HCT116 (cell line): ENCODE results near the gene ERC2.

Experiments used
- ATF3 ChIP-seq: IDR thresholded peaks from 2 replicates; pipeline ENCODE4 v1.6.1; 2012
- CEBPB ChIP-seq: IDR thresholded peaks from 2 replicates; pipeline ENCODE4 v1.6.1; 2012; ENCODE audit warnings: low read depth
- CTCF ChIP-seq, 3 experiments: fragments of 200-600 bp in 1 of 3; sonication (generic) in 1 of 3; IDR thresholded peaks in 2 of 3; conservative IDR thresholded peaks in 1 of 3; 2 replicates each; pipeline ENCODE4 v1.5.1; 2012 to 2017; ENCODE audit warnings: low read depth in 2 of 3, low read length in 2 of 3, antibody characterized with exemption in 1 of 3, borderline replicate concordance in 1 of 3, control low read depth in 1 of 3, mild to moderate bottlenecking in 1 of 3, mixed read lengths in 1 of 3, mixed run types in 1 of 3, moderate library complexity in 1 of 3; ENCODE audit not compliant: insufficient read depth in 1 of 3
- EZH2phosphoT487 ChIP-seq: fragments of 200-600 bp; IDR thresholded peaks from 2 replicates; pipeline ENCODE4 v1.6.1; 2018; ENCODE audit warnings: antibody characterized with exemption, borderline replicate concordance
- JUND ChIP-seq: IDR thresholded peaks from 2 replicates; pipeline ENCODE4 v1.6.1; 2012
- POLR2A ChIP-seq: IDR thresholded peaks from 2 replicates; pipeline ENCODE4 v1.7.0; 2011; ENCODE audit warnings: borderline replicate concordance; ENCODE audit not compliant: insufficient read depth, insufficient read length; ENCODE audit errors: extremely low read depth
- POLR2AphosphoS5 ChIP-seq: IDR thresholded peaks from 2 replicates; pipeline ENCODE4 v1.6.1; 2011; ENCODE audit warnings: mild to moderate bottlenecking, low read depth, low read length, moderate library complexity
- RAD21 ChIP-seq: IDR thresholded peaks from 2 replicates; pipeline ENCODE4 v1.6.1; 2012; ENCODE audit warnings: low read depth, mild to moderate bottlenecking
- REST ChIP-seq: IDR thresholded peaks from 2 replicates; pipeline ENCODE4 v1.6.1; 2012; ENCODE audit warnings: low read depth
- ZFX ChIP-seq: fragments of 450-650 bp; IDR thresholded peaks from 2 replicates; pipeline ENCODE4 v1.6.1; 2017

GRCh38 chr3:55554634-55555425, 913.4 kb downstream of the ERC2 start:
- TF ChIP-seq CEBPB (no peak), CTCF (IDR thresholded peaks at IDR 0.05 in 2 of 3, conservative IDR thresholded peaks at IDR 0.05 in 1 of 3; ENCODE audit: borderline replicate concordance in 1 of 3, insufficient read depth in 1 of 3, low read depth in 2 of 3, low read length in 2 of 3) (no peak), REST (no peak), ZFX (no peak), POLR2AphosphoS5 (no peak), JUND (no peak), EZH2phosphoT487 (no peak), RAD21 (no peak), POLR2A (no peak), ATF3 (no peak)
